ENCODE results near the gene SUN1. TPM values are rescaled to one million over a fixed set of nuclear protein-coding genes. Genes with fewer than 3 reads are reported as not detected.

The SUN1 gene
- total RNA-seq, 1 experiment from 2014 or later, result 123 TPM

DNA sequence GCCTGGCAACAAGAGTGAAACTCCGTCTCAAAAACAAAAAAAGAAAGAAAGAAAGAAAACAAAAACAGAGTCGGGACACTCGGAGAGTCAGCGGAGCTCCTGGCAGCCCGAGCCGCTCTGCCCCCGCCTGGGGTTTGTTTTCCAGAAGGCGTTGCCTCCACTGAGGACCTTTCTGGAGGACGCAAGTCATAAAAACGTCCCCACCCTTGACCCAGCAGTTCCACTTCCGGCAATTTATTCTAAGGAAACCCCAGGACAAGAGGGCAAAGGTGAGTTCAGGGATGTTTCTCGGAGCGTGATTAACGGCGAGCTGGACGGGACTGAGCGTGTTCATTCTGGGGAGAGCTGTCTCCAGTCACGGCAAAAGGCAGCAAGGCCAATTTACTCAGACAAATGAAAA is 27.0 kb upstream of the SUN1 start:
- no peak for DNase-seq (ENCODE audit: low spot score)

DNA sequence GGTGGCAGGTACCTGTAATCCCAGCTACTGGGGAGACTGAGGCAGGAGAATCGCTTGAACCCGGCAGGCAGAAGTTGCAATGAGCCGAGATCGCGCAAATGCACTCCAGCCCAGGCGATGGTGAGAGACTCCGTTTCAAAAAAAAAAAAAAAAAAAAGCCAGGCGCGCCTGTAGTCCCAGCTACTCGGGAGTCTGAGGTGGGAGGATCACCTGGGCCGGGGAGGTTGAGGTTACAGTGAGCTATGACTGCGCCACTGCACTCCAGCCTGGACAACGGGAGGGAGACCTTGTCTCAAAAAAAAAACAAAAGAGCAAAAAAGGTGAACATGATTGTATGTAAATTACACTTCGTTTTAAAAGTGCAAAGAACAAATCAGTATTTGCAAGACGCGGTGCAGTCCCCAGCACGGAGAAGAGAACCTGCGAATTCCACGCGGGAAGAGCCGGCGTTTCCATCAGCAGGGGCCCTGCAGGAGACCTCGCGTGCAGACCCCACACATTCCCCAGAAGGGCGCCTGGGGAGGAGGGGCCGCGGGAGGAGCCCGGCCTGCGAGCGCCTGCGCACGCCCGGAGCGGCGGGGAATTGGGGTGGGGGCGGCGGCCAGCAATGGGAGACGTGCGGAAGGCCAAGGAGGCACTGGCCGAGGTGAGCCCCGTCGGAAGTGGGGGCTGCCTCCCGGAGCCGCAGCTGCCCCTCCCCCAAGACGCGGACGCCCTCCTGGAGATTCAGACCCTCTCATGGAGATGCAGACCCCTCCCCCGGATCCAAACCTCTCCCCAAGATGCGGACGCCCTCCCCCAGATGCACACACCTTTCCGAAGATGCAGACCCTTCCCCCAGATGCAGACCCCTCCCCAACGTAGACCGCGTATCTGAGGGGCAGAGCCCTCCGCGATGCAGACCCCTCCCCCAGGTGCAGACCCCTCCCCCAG is 16.7 kb upstream of the SUN1 start:
- DNase-seq (ENCODE audit: low spot score), result no peak

DNA sequence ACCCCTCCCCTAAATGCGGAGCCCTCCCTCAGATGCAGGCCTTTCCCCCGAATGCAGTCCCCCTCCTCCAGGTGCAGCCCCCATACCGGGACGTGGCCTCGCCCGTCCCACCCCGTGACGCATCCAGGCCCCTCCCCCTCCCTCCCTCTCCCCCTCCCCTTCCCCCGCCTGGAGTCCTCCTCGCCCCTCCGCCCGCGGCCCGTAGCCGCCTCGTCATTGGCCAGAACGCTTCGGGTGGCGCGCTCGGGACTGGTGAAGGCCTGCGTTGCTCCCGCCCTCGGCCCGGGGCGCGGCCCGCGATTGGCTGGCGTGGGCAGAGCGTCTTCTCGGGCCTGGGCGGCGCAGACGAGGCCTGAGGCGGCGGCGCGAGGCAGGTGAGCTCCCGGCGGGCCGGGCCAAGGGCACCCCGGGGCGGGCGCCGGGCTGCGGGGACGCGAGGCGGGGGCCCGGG is 16.0 kb upstream of the SUN1 start:
- DNase-seq (ENCODE audit: low spot score), result peak; percentile 96

DNA sequence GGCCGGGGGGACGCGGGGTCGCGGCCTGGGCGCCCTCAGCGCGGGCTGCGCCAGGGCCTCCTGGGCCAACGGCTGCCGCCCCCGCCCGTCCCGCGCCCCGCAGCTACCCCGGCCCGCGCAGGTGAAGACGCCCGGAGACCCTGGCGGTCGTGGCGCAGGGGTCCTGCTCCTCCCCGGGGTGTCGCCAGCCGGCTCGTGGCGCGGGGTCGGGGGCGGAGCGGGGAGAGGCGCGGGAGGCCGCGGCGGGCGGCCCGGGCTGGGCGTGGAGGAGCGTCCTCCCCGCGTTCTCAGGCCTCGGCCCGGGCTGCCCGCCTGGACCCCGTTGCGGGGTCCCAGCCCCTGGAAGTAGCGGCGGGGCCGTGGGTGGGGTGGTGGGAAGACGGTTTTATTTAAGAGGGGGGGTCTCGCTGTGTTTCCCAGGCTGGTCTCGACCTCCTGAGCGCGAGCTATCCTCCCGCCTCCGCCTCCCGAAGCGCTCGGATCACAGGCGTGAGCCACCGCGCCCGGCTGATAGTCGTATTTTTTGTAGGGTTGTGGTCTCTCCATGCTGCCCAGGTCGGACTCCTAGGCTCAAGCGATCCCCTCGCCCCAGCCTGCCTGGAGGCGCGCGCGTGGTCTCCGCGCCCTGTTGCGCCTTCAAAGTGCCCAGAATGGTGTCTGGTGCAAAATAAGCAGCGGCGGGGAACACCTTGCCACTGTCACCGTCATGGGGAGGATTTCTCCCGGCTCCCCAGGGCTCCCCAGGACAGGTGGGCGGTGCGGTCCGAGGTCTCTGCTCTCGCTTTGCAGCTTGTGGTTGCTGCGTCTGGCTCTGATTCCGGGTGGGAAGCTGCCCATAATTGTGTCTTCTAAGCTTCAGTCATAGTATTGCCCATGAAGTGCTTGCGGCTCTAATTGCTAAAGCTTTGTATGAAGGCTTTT is 15.3 kb upstream of the SUN1 start:
- DNase-seq (ENCODE audit: low spot score), result peak; percentile 30

DNA sequence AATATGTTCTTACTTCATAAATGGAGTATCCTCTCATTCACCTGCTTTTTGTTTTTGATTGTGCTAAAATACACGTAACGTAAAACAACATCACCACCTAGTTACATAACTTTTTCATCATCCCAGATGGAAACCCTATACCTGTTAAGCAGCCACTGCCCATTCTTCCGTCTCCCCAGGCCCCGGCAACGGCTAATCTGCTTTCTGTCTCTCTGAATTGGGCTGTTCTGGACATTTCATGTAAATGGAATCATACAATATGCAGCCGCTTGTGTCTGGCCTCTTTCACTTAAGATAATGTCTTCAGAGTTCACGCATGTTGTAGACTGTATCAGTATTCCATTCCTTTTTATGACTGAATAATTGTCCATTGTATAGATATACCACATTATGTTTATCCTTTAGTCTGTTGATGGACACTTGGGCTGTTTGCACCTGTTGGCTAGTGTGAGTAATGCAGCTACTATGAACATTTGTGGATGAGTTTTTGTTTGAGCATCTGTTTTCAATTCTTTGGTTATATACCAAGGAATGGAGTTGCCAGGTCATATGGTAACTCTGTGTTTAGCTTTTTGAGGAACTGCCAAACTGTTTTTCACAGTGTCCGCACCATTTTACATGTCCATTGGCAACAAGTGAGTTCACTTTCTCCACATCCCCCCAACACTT is 14.1 kb upstream of the SUN1 start:
- DNase-seq (ENCODE audit: low spot score), result peak; percentile 61

DNA sequence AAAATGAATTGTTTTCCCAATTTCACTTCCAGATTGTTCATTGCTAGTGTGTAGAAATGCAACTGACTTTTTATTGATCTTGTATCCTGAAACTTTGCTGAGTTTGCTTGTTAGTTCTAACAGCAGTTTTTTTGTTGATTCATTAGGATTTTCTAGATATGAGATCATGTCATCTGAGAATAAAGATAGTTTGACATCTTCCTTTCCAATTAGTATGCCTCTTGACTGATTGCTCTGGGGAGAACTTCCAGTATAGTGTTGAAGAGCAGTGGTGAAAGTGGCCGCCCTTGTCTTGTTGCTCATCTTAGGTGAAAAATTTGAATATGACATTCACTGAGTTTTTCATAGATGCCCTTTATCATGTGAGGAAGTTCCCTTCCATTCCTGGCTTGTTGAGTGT is 11.9 kb upstream of the SUN1 start:
- no peak for DNase-seq (ENCODE audit: low spot score)

DNA sequence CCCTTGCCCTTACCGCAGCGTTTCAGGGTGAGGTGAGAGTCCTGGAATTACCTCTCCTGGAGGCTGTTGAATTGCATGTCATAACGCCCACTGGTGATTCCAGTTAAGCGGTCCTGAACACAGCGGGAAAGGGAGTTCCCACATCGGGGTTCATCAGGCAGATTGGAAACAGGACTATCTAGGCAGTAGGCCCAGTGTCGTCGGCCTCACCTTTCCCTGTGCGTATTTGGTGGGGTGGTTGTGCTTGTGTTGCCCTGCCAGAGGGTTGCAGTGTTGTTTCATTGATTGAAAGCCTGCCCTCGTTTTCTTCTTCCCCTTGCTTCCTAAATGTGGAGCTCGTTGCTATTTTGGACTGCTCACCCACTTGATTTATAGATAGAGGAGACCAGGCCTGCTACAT is 10.6 kb upstream of the SUN1 start:
- DNase-seq (ENCODE audit: low spot score), result no peak

DNA sequence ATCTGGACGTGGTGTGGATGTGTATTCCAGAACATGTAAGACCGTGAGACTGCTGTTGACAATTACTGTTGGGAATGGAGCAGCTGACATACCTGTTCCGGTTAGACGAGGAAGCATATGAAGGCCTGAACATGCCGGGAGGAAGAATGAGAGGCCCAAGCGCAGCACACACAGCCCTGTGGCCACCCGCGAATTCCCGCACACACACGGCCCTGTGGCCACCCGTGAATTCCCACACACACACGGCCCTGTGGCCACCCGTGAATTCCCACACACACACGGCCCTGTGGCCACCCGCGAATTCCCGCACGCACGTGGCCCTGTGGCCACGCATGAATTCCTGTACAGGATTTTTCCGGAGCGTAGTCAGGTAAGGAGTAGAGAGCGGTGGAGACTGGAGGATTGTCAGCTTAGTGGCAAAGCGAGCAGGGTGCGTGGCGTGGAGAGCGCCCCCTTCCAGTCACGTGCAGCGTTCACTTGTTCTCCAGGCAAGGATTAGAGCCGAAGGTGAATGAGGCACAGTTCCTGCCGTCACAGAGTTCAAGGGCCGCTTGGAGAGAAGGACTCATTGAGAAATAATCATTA is 9.5 kb upstream of the SUN1 start:
- no peak for DNase-seq (ENCODE audit: low spot score)

DNA sequence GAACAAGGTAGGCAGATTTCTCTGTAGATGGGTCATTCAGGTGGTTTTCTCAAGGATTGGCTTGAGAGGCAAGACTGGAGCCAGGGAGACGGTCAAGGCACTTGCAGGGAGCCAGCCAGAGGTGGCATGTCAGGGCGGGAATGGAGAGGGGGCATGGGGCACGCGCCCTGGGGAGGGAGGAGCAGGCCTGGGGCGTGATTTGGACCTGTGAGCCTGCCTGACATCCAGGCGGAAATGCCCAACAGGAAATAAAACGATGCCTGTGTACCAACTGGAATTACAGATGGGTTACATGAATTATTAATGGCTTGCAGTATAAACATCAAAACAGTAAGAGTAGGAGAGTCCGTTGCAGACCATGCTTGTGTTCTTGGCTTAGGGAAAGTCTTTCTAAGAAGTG is 8.6 kb upstream of the SUN1 start:
- no peak for DNase-seq (ENCODE audit: low spot score)

DNA sequence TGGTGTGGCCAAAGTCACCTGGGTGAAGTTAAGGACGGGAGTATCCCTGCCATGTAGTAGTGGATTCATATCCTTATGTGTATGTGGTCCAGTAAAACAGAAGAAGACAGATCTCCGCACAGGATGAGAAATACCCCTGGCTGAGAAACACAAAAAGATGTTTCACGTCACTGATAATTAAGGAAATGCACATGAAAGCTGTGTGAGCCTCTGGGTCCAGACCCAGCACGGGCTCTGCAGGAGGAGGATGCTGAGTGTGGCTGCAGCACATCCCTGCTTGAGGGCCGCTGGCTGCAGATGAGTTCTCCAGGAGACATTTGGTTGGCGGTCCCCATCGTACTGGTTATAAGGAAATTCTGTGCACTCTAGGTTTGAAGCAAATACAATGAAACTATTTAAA is 8.2 kb upstream of the SUN1 start:
- DNase-seq (ENCODE audit: low spot score), result no peak

DNA sequence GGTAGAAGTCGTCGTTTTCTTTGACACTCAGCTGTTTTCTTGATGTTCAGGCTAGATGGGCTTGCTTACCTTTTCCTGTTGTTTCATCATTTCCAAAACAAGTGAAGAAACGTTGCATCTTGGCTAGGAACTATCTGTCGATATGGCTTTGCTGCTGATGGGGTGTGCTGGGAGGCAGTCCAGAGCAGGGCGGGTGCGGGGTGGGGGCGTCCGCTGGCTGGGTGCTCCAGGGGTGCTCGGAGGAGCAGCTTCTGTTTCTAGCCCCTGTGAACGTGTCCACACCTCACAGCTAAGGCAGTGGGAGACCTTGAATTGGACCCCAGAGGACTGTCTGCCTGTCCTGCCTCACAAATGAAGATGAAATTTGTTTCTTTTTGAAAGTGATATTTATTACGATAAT is 7.6 kb upstream of the SUN1 start:
- no peak for DNase-seq (ENCODE audit: low spot score)

DNA sequence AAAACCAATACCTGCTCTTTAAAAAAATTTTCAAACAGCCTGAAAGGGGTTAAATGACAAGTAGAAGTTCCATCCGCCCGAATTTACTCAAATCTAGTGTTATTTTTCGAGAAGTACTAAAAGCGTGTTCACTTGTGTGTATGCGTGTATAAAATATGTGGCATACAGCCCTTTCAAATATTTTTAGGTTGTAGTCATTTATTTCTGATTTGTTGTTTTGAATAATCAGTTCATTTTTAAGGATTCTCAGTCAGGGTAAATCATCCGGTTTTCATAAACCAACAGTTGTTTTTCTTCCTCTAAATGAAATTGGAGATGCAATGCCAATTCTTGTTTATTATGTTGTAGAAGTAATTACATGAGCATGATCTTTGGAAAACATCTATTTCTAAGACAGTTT is 6.9 kb upstream of the SUN1 start:
- no peak for DNase-seq (ENCODE audit: low spot score)

DNA sequence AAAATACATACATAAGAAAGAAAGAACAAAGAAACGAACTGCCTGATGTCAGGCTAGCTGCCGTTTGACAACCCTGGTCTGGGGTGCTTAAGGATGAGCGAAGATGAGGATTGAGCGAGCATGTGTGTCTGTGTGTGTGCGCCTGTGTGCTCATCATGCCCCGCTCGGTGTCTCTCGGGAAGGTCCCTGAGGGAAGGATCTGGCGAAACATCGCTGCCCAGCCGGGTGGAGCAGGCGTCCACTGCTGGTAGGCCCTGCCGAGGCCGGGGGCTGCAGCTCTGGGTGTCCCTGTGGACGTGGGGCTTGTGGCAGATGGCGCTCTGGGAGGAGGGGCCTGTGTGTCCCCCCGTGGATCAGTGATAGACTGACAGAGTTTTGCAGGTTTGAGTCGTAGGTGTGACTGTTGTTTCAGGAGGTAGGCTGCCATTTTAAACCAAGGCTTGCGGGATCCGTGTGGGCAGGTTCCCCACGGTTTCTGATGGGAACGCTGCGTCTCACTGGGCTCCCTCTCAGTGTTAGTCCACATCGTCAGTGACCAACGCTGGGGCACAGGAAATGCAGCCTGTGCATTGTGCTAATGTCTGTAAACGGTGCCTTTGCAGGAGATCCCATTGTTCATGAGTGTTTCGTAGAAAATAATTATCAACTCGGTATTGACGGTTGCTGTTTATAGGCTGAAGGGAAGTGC is 5.9 kb upstream of the SUN1 start:
- no peak for DNase-seq (ENCODE audit: low spot score)

DNA sequence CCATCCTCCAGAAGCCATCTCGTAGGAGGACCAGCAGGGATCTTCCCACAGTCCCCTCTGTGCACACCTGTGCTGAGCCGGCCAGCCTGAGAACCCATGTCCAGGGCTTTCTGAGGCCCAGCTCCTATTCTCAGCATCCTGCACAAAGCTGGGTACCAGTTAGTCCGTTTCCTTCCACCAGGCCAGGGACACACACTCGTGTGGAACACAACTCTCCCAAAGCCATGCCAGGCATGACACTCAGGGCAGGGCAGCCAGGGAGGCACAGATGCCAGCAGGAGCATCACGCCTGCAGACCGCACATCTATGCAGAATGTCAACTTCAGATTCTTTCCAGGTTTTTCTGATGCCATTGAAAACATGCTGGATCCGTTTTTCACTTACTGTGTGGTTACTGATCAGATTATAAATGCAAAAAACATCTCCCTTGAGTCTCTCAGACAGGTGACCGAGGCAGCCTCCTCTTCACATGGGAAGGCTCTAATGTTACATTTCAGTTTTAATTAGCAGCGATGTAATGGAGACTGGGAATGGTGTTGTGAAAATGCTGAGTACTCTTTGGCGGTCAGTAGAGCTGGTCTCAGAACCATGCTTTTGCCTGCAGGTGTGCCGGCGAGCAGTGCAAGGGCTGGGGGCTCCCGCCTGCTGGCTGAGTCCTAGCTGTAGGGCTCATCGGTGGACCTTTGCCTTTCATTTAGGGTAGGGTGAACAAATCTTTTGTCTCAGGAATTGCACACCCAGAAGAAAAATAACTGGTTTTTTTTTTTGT is 3.3 kb upstream of the SUN1 start:
- DNase-seq (ENCODE audit: low spot score), result no peak

DNA sequence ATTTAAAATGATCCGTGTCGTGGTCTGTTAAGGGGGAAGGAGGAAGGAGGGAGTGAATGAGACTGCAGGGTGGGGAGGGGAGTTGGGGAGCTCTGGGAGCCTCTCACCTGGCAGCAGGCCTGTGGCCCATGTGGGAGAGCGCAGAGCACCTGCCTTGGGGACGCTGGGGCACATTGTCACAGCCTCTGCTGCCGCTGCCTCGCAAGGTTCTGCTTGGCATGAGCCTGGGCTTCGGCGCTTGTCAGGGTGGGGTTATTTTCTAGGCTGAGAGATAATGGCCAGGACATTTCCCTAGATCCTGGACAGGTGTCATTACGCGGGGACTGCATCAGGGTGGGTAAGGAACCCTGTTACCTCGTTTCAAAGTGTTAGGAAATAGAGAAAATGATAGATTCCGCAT is 2.2 kb upstream of the SUN1 start:
- no peak for DNase-seq (ENCODE audit: low spot score)

DNA sequence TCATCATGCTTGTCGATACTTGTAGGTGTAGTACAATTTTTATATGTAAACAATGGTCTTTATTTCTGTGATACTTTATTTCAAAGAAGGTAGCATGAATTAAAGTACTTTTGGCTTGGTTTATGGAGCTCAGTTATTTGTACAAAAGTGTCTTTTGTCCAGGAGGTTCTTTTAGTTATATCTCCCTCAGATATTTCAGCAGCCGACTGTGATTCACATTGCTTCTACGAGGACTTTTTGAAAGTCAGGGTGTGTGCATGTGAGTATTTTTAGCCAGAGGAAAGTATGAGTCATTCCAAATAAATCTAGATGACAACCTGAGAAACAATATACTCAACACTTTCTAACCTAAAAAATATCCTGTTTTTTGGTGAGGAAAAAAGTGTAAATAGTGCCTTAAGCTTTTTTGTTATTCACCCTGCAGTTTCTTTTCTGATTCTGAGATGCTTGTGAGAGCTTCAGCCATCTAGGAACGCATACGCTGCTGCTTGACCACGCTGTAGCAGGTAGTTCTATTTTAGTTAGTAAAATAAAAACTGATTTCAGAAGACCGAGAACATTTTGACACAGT is 595 bp upstream of the SUN1 start:
- peak; percentile 93 for DNase-seq (ENCODE audit: low spot score)

DNA sequence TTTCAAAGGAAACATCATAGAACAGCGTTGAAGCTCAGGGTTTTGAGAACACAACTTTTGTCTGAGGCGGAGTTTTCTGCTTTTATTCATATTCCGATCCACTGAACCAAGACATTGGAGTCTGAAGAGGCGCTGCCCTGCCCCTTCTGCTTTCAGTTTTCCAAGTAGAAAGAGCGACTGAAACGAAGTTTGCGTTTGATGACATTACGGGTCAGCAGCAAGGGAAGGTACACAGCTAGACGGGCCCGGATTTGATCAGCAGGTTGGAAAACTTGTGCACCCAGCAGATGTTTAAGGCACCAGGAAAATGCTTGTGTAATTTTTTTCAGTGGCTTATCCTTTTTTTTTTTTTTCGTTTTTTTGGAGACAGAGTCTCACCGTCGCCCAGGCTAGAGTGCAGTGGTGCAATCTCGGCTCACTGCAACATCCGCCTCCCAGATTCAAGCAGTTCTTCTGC is 720 bp downstream of the SUN1 start:
- DNase-seq (ENCODE audit: low spot score), result no peak

DNA sequence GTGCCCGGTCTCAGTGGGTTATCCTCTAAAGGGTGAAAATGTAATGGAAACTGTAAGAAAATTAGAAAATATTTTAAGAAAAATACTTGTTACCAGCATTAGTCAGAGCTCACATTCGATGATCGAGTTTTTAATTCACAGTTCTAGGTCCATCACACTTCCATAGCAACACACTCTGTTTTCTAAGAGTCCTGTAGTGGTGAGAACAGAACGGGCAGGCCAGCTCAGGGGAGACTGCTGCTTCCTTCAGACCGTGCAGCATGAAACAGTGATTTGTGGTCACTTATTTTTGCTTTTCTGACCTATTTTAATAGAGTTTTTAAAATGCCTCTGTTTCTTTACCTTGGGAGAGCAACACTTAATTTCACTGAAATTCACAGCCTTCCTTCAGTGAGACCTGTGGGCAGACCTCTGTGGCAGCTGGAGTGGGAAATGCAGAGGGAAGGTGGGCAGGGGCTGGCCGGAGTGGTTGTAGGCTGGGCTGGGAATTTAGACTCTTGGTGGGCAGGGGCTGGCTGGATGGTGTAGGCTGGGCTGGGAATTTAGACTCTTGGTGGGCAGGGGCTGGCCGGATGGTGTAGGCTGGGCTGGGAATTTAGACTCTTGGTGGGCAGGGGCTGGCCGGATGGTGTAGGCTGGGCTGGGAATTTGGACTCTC is 1.5 kb downstream of the SUN1 start:
- no peak for DNase-seq (ENCODE audit: low spot score)

DNA sequence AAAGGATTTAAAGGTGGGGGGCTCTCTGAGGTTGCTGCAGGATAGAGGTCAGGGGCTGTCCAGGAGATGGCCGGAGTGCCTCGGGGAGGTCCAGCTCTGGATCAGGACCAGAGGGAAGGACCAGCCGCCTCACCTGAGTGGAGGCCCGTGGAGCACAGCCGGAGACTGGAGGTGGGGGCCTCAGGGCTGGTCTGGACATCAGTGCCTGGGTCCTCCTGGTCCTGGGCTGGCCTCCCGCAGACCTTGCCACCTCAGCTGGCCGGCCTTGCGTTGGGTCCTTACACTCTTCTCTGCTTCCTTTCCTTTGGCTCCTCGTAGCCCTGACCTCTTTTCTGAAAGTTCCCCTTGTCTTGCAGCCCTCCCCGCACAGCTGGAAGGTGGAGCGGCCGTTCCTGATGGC is 2.0 kb downstream of the SUN1 start:
- DNase-seq (ENCODE audit: low spot score), result no peak
